Dedifferentiated amniotic fluid mesenchymal stem cell (primary cell): ENCODE measurements around the gene RPP21.
"Not testable (repeated sequence)": the region's sequence is repeated elsewhere in the genome, so short reads cannot be mapped to it uniquely, and the experiment has no call there.

Experiments
- DNase-seq: peaks from one replicate; pipeline ENCODE4 v3.0.0-alpha.2; 2016; ENCODE audit errors: extremely low spot score

Gene RPP21

DNA sequence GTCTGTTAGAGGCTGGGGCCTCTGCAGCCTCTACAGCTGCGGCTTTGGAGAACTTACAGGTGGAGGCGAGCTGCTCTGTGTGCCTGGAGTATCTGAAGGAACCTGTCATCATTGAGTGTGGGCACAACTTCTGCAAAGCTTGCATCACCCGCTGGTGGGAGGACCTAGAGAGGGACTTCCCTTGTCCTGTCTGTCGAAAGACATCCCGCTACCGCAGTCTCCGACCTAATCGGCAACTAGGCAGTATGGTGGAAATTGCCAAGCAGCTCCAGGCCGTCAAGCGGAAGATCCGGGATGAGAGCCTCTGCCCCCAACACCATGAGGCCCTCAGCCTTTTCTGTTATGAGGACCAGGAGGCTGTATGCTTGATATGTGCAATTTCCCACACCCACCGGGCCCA is 15.6 kb upstream of the RPP21 start:
- no peak for DNase-seq

DNA sequence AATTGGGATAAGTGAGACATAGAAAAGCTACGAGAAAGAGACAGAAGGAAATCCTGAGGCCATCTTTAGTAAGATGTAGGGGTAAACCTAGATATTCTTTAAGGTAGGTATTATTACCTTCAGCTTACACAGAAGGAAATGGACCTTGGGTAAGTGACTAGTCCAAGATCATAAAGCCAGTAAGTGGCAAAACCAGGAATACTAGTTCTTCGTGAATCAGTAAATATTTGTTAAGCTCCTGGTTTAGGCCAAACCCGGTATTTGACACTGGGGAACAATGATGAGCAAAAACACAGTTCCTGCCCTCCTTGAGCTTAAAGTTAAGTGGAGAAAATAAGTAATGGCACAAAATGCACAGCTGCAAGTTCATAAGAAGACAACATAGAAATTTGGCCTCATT is 13.0 kb upstream of the RPP21 start:
- no peak for DNase-seq

GRCh38 chr6:30334075-30334783 is 10.7 kb upstream of the RPP21 start:
- no peak for DNase-seq

DNA sequence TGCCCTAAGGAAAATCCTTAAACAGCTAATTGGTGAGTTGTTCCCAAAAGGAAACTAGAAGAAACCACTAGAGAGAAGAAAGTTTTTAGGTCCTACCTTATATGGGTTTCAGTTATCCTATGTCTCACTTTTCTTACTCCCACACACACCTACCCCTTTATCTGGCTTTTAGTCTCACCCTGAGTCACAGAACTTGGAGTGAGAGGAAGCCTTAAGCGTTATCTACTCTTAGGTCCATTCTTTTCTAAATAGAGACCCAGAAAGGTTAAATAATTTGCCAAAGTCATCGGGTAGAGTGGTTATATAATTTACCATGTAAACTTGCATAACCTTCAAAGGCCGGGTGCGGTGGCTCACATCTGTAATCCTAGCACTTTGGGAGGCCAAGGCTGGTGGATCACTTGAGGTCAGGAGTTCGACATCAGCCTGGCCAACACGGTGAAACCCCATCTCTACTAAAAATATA is 4.3 kb upstream of the RPP21 start:
- DNase-seq: no peak

DNA sequence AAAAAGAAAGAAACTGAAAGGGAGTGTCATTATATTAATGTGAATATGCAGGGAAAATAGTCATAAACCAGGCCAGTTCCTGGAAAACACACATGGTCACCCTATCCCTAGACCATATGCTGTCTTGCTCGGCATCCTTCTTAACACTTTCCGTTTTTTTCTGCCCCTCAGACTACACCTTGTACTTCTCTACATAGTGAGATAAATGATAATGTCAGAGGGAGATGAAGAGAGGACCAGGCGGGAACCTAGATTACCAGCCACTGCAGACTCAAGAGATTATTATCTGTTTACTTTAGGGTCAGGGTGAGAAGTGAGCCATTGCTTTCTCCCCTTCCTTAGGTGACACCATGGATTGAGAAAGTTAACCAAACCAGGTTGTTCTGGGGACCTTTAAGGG is 3.7 kb upstream of the RPP21 start:
- no peak for DNase-seq

- DNase-seq: no peak
Observed at GRCh38 chr6:30341728-30342127, 3.2 kb upstream of the RPP21 start.

DNA sequence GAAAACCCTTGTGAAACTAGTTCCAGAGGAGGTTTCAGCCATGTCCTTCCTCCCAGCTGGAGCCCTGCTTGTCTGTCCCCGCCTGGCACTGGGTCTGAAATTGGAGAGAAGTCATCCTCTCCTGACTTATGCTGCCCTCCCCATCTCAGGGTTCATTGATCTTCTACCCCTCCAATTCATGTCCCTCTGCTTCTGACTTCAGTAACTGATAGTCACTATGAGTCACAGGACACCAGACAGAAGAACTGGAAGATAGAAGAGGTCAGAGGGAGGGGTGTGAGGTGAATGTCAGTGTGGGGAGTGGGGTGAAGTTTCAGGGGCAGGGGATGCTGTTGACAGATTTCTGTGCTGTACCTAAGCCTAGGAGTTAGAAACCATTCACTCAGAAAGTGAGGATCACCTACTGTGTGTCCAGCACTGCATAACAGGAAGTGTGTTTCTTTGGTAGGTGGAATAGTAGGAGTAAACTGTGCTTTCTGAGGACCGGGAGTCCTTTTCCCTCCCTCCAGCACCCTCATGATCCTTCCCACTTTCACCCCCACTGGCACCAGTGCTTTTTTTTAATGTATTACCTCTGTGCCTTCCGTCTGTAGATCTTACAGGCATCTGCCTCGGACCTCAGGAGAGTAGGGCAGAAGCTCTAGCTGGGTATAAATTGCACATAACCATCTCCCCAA is 627 bp upstream of the RPP21 start:
- no peak for DNase-seq

DNA sequence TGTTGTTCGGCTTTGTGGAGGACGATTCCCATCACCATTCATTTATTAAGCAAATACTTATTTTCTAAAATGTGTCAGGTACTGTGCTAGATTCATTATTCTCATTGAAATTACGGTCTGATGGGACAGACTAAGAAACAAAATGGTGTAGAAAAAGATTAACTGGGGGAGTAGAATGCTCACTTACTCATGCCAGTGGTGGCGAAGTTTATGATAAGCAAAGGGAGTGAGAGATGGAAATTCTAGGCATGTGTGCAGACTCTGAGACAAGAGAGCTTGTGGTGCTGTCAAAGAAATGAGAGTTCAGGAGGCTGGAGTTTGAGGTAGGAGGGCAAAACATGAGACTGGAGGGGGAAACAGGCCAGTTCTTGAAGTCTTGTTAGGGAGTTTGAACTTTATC is 896 bp downstream of the RPP21 start:
- no peak for DNase-seq

GRCh38 chr6:30348957-30349356 is 4.0 kb downstream of the RPP21 start:
- no peak for DNase-seq

DNA sequence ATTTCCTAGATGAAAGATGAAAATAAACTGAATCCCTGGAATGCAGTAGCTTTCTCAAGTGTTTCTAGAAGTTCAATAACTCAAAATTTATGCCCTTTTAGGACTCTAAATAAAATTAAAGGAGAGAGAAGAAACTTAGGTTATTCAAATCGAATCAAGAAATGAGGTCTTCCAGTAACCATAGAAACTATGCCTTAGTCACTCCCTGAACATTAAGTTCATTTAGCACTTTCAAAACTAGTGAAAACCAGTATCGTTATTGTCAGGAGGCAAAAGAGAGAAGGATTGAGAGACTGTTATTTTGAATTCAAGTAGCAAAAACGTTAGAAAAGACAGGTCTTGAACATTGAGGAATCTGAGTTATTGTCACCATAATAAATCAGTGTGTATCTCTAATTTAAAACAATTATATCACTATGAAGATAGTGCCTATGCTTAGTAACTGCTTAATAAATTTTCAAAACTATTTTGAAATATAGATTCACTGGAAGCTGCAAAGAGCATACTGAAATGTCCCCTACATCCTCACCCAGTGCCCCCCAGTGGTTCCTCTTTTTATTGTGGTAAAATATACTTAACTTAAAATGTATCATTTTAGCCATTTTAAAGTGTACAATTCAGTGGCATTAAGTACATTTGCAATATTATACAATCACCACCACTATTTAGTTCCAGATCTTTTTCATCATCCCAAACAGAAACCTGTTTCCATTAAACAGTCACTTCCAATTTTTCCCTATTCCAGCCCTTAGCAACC is 4.6 kb downstream of the RPP21 start:
- DNase-seq: no peak

DNA sequence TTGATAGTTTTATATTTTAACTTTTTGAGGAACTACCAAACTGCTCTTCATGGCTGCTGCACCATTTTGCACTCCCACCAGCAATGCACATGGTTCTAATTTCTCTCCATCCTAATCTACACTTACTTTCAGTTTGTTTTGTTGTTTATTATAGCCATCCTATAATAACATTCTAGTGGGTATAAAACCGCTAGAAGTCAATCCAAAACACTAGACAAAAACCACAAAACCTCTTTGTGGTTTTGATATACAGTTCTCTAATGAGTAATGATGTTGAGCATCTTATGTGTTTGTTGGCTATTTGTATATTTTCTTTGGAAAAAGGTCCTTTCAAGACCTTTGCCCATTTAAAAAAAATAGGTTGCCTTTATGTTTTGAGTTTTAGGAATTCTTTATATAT is 5.6 kb downstream of the RPP21 start:
- DNase-seq: no peak

DNA sequence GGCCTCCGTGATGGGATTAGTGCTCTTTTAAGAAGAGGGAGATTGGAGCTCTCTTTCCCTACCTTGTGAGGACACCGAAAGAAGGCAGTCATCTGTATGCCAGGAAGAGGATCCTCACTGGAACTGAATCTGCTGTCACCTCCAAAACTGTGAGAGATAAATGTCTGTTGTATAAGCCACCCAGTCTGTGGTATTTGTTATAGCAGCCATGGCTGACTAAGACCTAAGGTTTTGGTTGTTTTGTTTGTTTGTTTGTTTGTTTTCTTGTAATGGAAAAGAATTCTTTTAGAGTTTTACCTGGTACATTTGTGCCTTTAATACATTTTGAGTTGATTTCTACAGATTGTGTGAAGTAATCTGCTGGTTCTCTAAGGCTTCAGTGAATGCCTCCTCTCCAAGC is 7.6 kb downstream of the RPP21 start:
- DNase-seq: no peak

DNA sequence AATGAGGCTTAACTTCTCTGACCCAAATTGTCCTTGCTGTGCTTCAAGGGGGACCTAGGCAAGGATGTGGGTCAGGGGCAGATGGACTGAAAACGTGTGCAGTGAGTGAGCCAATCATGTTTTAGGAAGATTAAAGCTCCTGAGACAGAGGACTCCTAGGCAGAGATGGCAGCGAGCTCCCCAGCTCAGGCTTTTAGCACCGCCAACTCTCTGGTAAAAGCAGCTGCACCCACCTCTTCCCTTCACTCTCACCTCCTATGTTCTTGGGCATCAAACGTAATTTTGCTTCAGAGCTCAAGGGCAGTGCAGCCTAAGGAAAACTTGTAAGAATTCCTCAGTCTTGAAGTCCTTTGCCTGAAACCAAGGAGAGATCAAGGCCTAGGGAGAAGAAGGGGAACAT is 10.3 kb downstream of the RPP21 start:
- DNase-seq: no peak

- no peak for DNase-seq
Observed at GRCh38 chr6:30356536-30356935, 11.6 kb downstream of the RPP21 start.

- peak; percentile 68 for DNase-seq
Observed at GRCh38 chr6:30357678-30358540, 13.0 kb downstream of the RPP21 start.

DNA sequence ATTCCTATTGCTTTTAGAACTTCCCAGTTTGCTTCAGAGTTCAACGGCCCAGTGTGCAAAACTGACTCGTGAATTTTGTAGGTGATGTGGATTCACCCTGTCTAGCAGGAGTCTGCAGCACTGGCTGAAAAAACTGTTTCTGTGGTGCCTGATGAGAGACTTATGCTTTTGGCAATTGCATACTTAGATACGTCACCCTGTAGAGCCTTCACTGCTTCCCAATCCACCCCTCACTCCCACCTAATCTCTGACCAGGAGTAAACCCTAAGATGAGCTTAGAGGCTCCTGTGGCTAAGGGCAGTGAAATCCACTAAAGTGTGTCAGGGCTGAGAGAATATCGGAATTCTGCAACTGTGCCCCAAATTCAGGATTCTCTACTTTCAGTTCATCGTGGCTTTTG is 14.3 kb downstream of the RPP21 start:
- no peak for DNase-seq

DNA sequence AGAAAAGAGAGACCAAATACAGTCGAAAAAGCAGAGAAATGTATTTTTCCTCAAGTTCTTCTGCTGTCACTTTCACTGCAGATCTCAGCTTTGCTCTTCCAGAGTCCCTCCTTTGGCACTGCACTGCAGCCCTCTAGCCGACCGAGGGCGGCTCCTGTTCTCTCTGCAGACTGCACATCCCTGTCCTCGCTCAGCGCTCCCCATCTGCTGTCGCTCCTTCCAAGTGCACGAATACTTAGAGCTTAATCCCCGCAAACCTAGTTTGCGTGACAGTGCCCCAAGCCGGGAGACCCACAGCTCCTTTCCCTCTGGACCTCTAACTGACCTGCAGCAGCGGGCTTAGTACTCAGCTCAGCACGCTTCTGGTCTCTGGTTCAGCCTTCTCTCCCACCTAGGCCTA is 15.2 kb downstream of the RPP21 start:
- DNase-seq: no peak

- DNase-seq: no peak
Observed at GRCh38 chr6:30361661-30362060, 16.7 kb downstream of the RPP21 start.

DNA sequence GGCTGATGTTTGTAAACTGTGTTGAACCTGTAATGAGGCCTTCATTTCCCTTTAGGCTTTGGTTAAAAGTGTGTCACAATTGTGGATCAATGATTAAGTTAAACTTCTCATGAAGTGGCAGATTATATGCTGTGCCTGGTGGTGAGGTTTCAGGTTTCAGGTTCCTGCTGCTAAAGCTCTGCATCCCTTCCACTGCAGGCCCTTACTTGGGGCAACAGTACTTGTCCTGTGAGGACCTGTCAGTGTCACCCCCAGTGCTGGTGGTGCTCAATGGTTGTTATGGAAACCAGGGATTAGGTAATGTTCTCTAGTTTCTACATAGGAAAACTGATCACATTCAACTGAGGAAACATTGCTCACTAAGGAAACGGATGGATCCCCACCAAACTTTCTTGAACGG is 18.5 kb downstream of the RPP21 start:
- DNase-seq: no peak

- no peak for DNase-seq
Observed at GRCh38 chr6:30364591-30364990, 19.6 kb downstream of the RPP21 start.

GRCh38 chr6:30369280-30369679 is 24.3 kb downstream of the RPP21 start:
- DNase-seq: not testable (repeated sequence)
